Activated naive CD4-positive, alpha-beta T cell treated with anti-CD3 and anti-CD28 coated beads, Interleukin-2, amount 50 U/mL, for 24 hours (primary cell): ENCODE measurements around the gene STARD5.
"Not testable (repeated sequence)": the region's sequence is repeated elsewhere in the genome, so short reads cannot be mapped to it uniquely, and the experiment has no call there.

Source experiments
- H3K27ac Mint-ChIP-seq: one replicate; pipeline ENCODE4 v1.8.0; 2021; ENCODE audit warnings: mild to moderate bottlenecking, mixed read lengths
- H3K27me3 Mint-ChIP-seq: one replicate; pipeline ENCODE4 v1.8.0; 2021; ENCODE audit warnings: mixed read lengths
- H3K36me3 Mint-ChIP-seq: one replicate; pipeline ENCODE4 v1.8.0; 2021; ENCODE audit warnings: mixed read lengths
- H3K4me1 Mint-ChIP-seq: one replicate; pipeline ENCODE4 v1.8.0; 2021; ENCODE audit warnings: mixed read lengths
- H3K4me3 Mint-ChIP-seq: one replicate; pipeline ENCODE4 v1.8.0; 2021; ENCODE audit warnings: mild to moderate bottlenecking, mixed read lengths
- H3K9me3 Mint-ChIP-seq: one replicate; pipeline ENCODE4 v1.8.0; 2021; ENCODE audit warnings: mixed read lengths

The STARD5 gene, protein sequence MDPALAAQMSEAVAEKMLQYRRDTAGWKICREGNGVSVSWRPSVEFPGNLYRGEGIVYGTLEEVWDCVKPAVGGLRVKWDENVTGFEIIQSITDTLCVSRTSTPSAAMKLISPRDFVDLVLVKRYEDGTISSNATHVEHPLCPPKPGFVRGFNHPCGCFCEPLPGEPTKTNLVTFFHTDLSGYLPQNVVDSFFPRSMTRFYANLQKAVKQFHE

DNA sequence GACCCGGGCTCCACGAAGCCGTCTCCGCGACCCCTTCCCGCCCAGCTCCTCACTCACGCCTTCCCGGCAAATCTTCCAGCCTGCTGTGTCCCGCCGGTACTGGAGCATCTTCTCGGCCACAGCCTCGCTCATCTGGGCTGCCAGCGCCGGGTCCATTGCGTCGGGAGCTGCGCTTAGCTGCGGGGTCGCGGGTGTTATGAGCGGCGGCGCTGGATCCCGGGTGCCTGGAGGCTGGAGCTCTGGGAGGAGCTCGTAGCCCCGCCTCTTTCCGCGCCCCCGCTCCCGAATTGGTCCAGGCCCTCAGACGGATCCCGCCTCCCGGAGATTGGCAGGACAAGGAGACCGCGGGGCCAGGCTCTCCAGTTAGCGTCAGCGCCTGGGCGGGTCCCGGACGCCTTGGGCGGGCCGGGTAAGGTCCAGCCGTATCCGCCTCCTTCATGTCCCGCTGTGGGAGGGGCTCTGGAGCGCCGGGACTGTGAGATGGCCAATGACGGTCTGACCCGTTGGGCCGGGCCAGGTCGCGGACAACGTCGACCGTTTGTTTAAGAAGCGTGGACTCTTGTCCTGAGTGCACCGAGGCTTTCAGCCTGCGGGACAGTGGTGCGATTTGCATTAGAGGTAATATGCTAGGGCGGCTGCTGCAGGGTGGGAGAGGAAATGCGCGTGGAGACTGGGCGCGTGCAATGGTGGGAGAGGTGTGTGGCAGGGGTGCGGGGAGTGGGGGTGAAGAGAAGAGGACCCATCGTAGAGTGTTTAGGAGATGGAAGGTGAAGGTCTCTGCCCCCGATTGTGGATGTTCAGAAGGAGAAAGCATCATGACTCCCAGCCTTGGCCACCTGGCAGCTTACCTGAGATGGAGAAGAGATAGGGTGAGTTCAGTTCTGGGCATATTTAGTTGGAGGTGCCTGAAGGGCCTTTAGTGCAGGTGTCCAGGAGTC is at the start of gene STARD5:
TSS of gene STARD5 (minus strand) at position 198 of the 938 bp plus-strand sequence. CDS start at position 156, 42 bp downstream.
- Mint-ChIP-seq H3K4me3 (peak within 1 kb of the TSS; percentile 97), H3K9me3 (no peaks in the 10 kb centered on the region), H3K36me3 (no peaks in the 10 kb centered on the region), H3K4me1 (peaks cover 47% of the 10 kb centered on the region), H3K27me3 (no peaks in the 10 kb centered on the region), H3K27ac (peak within 1 kb of the TSS; percentile 88)

DNA sequence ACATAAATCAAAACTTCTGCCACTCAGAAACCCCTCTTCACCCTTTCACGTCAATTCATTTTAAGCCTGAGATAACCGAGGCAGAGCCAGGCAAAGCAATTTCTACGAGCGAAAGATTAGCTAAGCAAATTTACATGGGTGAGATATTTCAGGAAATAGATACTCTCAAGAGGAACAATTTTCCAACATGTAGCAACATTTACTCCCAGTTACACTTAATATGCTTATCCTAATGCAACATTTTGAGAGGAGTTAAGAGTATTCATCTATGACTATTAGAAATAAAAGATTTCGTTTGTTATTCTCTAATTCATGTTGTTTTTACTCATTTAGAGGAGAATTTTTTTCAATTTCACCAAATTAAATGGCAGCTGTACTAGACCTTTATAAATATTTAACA is 49.2 kb upstream of the STARD5 start:
- no peaks in the 10 kb centered on the region for H3K27me3 Mint-ChIP-seq
- no peak overlapping the region for H3K4me3 Mint-ChIP-seq
- H3K27ac Mint-ChIP-seq: no peak overlapping the region
- H3K9me3 Mint-ChIP-seq: no peaks in the 10 kb centered on the region
- no peaks in the 10 kb centered on the region for H3K4me1 Mint-ChIP-seq
- H3K36me3 Mint-ChIP-seq: peaks cover 2% of the 10 kb centered on the region

DNA sequence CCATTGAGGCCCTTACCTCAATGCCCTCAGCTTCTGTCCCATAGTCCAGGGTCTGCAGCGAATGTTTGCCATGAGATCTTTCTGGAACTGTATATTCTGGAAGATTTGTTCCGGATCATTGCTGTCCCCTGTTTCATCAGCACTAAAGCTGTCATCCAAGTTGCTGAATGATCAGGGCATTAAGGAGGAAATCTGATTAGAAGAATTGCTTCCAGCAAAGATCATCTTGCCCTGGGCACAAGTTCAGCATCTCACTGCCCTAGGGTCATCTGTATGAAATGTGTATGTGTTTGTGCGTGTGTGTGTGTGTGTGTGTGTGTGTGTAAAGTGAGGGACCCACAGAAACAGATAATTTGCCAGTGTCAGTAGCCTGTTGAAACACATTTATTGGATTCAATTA is 48.6 kb upstream of the STARD5 start:
- Mint-ChIP-seq H3K4me3 (no peak overlapping the region), H3K36me3 (peaks cover 2% of the 10 kb centered on the region), H3K27me3 (no peaks in the 10 kb centered on the region), H3K9me3 (no peaks in the 10 kb centered on the region), H3K27ac (no peak overlapping the region), H3K4me1 (no peaks in the 10 kb centered on the region)

DNA sequence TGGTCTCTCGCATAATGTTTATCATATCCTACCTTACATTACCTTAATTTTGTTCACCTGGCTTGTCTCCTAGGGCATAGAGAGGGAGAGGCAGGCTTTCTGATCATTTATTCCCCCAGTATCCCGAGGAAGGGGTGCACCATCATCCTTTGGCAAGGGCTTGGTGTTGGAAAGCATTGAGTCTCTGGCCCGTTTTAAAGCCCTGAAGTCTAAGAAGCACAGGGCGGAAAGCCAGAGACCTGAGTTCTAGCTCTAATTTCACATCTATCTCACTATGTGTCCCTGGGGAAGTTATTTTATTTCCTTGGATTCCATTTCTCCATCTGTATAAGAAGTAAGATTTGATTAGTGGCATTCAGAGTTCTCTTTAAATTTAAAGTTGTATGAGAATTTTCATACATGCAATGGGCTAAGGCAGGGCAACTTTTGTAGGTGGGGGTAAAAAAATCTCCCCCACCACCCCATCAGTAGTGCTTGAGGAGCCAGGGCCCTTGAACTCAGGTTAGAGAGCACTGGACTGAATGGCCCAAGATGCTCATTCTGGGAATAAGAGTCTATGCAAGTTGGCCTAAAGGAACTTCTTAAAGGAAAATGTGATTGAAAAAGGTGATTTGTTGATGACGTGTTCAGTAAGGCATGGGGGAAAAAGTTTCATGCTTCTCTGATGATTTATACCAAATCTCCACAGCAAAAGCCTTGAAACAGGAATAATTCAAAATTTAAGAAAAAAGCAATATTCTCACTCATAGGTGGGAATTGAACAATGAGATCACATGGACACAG is 40.0 kb upstream of the STARD5 start:
- Mint-ChIP-seq H3K4me1 (no peaks in the 10 kb centered on the region), H3K9me3 (no peaks in the 10 kb centered on the region), H3K27me3 (no peaks in the 10 kb centered on the region), H3K27ac (no peak overlapping the region), H3K36me3 (peaks cover 1% of the 10 kb centered on the region), H3K4me3 (no peak overlapping the region)

DNA sequence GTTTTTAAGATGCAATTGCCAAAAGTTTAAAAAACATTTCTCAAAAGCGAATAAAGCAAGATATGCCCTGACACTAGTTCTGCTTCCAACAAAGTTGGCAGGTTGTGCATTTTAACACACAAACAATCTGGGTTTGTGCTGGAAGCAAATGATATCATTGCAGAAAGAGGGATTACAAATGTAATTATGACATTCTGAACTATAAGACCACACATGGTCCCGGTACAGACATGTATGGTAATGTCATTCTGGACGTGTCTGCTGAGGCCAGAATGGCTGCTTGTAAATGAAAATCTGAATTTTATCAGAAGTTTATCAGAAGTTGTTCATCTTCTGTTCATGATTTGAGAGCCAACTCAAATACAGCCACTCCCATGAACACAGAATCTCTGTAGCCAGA is 39.3 kb upstream of the STARD5 start:
- peaks cover 1% of the 10 kb centered on the region for H3K36me3 Mint-ChIP-seq
- H3K9me3 Mint-ChIP-seq: no peaks in the 10 kb centered on the region
- no peaks in the 10 kb centered on the region for H3K4me1 Mint-ChIP-seq
- H3K27ac Mint-ChIP-seq: no peak overlapping the region
- H3K4me3 Mint-ChIP-seq: no peak overlapping the region
- no peaks in the 10 kb centered on the region for H3K27me3 Mint-ChIP-seq

DNA sequence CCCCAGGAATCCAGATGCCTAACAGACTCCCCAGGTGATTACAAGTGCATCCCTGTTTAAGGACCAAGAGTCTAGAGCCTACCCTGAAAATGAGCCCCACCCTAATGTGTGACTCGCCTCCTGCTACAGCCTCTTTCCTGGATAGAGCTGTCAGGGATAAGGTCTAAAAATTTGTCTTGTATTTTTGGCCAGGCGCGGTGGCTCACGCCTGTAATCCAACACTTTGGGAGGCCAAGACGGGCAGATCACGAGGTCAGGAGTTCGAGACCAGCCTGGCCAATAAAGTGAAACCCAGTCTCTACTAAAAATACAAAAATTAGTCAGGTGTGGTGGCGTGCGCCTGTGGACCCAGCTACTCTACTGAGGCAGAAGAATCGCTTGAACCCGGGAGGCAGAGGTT is 38.8 kb upstream of the STARD5 start:
- no peaks in the 10 kb centered on the region for H3K27me3 Mint-ChIP-seq
- peaks cover 1% of the 10 kb centered on the region for H3K36me3 Mint-ChIP-seq
- H3K9me3 Mint-ChIP-seq: no peaks in the 10 kb centered on the region
- no peaks in the 10 kb centered on the region for H3K4me1 Mint-ChIP-seq
- H3K27ac Mint-ChIP-seq: no peak overlapping the region
- no peak overlapping the region for H3K4me3 Mint-ChIP-seq

DNA sequence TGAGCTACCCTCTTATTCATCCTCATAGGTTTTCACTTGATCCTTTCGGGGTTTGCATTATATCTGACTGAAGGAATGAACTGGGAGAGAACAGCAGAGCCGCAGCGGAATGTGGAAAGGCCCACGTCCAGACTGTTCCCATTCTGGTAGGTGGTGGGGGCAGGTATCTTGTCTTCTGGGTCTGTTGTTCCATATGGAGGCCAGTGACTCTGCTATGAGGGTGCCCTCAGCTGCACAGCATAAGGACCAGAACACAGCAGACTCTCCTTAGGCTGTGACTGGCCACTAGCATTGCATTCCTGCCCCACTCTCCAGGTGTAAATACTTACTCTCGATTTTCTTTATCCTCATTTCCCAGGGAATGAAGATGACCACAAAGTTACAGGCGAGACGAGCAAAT is 38.0 kb upstream of the STARD5 start:
- no peaks in the 10 kb centered on the region for H3K4me1 Mint-ChIP-seq
- no peaks in the 10 kb centered on the region for H3K9me3 Mint-ChIP-seq
- peaks cover 1% of the 10 kb centered on the region for H3K36me3 Mint-ChIP-seq
- no peaks in the 10 kb centered on the region for H3K27me3 Mint-ChIP-seq
- H3K27ac Mint-ChIP-seq: no peak overlapping the region
- no peak overlapping the region for H3K4me3 Mint-ChIP-seq

DNA sequence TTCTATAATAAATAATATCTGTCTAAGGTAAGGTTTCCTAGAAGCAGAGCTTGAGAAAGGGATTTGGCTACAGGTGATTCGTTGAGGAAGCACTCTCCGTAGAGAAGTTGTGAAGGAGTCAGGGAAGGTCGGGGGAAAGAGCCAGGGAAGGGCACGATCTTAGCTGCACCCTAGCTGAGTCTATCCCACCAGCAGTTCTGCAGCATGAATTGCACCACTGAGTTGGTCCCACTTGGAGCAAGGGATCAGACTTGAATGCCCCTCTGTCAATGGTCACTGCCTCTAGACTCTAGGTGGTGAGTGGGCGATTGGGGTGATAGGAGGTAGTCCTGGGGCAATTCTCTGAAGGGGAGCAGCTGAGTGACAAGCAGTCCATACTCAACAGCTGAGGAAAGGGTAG is 36.5 kb upstream of the STARD5 start:
- Mint-ChIP-seq H3K36me3 (peaks cover 1% of the 10 kb centered on the region), H3K4me1 (no peaks in the 10 kb centered on the region), H3K9me3 (no peaks in the 10 kb centered on the region), H3K27me3 (no peaks in the 10 kb centered on the region), H3K4me3 (no peak overlapping the region), H3K27ac (no peak overlapping the region)

DNA sequence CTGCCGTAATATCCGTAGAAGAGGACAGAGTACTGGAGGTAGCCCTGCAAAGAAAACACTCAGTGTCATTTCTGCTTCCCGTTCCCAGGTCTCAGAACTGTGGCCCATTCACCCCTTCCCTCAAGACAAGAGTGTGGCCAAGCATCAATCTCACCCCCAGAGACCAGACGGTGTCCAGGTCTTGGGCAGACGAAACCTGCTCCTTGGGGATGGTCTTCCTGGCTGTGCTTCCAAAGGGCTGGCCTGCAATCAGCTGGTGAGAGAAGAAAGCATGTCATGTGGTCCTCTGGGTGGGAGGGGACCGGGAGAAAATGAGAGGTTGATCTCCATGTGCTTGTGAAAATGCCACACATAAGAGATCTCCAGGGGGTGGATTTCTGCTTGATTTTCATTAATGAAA is 34.3 kb upstream of the STARD5 start:
- H3K36me3 Mint-ChIP-seq: peaks cover 1% of the 10 kb centered on the region
- no peaks in the 10 kb centered on the region for H3K27me3 Mint-ChIP-seq
- no peaks in the 10 kb centered on the region for H3K4me1 Mint-ChIP-seq
- no peak overlapping the region for H3K27ac Mint-ChIP-seq
- no peak overlapping the region for H3K4me3 Mint-ChIP-seq
- H3K9me3 Mint-ChIP-seq: no peaks in the 10 kb centered on the region

DNA sequence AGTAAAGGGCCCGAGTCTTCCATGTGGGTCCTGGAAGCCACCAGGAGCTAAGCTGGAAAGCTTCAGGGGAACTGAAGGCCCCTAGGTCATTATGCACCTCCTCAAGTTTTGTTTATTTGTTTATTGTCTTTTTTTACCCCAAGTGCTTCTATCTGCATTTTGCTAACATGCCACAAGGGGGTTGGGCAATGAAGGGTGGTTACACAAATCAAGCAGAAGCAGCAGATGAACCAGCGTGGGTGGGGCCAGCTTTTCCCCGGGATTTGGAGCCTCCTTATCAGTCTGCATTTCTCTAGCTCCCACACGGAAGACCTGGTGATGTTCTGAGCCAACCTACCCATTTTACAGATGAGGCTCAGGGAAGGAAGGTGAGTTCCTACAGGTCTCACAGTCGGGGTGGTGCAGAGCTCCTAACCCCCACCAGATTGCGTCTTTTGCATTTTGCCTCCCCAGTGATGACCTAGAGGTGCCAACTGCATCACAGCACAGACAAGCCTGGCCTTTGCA is 33.3 kb upstream of the STARD5 start:
- peaks cover 1% of the 10 kb centered on the region for H3K36me3 Mint-ChIP-seq
- no peaks in the 10 kb centered on the region for H3K4me1 Mint-ChIP-seq
- no peak overlapping the region for H3K27ac Mint-ChIP-seq
- H3K9me3 Mint-ChIP-seq: no peaks in the 10 kb centered on the region
- H3K27me3 Mint-ChIP-seq: no peaks in the 10 kb centered on the region
- H3K4me3 Mint-ChIP-seq: no peak overlapping the region

DNA sequence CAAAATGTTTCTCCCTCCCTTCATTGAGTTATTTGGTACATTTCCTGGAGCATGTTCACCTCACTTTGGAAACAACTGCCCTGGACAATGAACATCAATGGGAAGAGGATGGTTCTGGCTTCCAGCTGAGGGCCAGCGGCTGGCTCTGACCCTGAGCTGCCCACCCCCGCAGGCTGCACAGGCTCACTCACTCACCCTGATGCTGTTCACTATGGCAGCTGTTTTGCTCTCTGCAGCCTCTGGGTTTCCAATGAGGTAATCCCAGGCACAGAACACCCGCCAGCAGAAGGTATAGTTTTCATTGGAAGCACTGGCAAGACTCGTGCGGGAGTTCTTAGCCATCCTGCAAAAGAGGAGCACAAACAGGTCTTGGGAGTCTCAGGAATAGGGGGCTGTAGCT is 32.3 kb upstream of the STARD5 start:
- H3K4me3 Mint-ChIP-seq: no peak overlapping the region
- peaks cover 1% of the 10 kb centered on the region for H3K36me3 Mint-ChIP-seq
- H3K27me3 Mint-ChIP-seq: no peaks in the 10 kb centered on the region
- no peak overlapping the region for H3K27ac Mint-ChIP-seq
- no peaks in the 10 kb centered on the region for H3K4me1 Mint-ChIP-seq
- no peaks in the 10 kb centered on the region for H3K9me3 Mint-ChIP-seq

DNA sequence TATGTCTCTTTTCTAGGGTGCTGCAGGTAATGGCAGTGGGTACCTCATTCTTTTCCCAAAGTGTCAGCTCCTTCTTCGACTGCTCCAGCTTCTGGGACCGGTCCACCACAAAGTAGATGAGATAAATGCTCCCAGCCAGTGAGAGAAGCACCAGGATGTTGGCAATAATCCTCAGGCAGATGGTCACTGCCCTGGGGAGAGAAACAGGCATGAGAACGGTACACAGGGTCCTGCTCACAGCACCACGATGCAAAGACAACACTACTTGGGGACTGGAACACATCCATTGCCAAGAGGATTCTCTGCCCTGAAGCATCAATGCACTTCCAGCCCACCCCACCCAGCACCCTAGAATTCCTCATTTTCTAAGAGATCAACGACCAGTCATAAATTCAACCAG is 27.7 kb upstream of the STARD5 start:
- H3K4me3 Mint-ChIP-seq: no peak overlapping the region
- H3K4me1 Mint-ChIP-seq: peaks cover 4% of the 10 kb centered on the region
- peaks cover 1% of the 10 kb centered on the region for H3K36me3 Mint-ChIP-seq
- no peaks in the 10 kb centered on the region for H3K9me3 Mint-ChIP-seq
- no peak overlapping the region for H3K27ac Mint-ChIP-seq
- no peaks in the 10 kb centered on the region for H3K27me3 Mint-ChIP-seq

DNA sequence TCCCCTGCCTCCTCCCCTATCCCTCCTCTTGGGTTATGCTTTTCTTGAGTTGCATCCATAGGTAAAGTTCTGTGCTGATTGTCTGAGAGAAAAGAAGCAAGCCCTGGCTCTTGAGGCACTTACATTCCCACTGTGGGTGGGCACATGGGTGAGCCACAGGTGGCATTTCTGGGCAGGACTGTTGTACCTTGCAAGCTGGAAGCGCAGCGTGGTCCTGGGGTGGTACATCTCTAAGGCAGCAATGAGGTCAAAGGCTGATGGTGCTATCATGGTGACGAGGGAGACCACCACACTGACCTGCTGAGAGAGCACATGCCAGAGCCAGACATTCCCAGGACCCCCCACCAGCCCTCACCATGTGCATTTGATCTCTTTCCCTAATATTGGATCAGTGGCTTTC is 25.3 kb upstream of the STARD5 start:
- H3K4me3 Mint-ChIP-seq: no peak overlapping the region
- H3K27ac Mint-ChIP-seq: no peak overlapping the region
- H3K9me3 Mint-ChIP-seq: no peaks in the 10 kb centered on the region
- no peaks in the 10 kb centered on the region for H3K27me3 Mint-ChIP-seq
- peaks cover 6% of the 10 kb centered on the region for H3K4me1 Mint-ChIP-seq
- peaks cover 4% of the 10 kb centered on the region for H3K36me3 Mint-ChIP-seq

DNA sequence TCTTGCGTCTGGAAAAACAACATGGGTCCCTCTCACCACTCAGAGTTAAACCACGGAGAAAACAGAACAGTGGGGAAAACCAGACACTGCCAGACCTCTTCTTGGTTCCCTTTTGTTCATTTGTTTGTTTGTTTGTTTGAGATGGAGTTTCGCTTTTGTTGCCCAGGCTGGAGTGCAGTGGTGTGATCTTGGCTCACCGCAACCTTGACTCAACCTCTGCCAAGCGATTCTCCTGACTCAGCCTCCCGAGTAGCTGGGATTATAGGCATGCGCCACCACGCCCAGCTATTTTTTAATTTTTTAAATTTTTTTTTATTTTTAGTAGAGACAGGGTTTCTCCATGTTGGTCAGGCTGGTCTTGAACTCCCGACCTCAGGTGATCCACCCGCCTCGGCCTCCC is 24.8 kb upstream of the STARD5 start:
- H3K4me3 Mint-ChIP-seq, H3K36me3 Mint-ChIP-seq, H3K9me3 Mint-ChIP-seq, H3K4me1 Mint-ChIP-seq, H3K27me3 Mint-ChIP-seq, H3K27ac Mint-ChIP-seq: not testable (repeated sequence)

DNA sequence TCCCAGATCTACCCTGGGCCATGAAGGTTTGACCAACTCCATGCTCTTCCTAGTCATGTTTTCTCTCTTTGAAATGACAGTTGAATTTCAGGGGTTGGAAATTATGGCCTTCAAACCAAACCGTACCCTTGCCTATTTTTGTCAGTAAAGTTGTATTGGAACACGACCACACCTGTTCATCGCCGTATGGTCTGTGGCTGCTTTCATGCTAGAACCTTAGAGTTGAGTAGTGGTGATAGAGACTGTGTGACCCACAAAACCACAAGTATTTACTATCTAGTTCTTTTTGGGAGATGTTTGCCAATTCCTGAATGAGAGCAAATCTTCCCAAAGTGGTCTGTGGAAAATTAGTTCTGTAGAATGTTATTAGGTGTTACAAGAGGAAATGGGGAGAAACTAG is 24.0 kb upstream of the STARD5 start:
- Mint-ChIP-seq H3K9me3 (no peaks in the 10 kb centered on the region), H3K4me1 (peaks cover 6% of the 10 kb centered on the region), H3K36me3 (peaks cover 4% of the 10 kb centered on the region), H3K27me3 (no peaks in the 10 kb centered on the region), H3K27ac (no peak overlapping the region), H3K4me3 (no peak overlapping the region)

DNA sequence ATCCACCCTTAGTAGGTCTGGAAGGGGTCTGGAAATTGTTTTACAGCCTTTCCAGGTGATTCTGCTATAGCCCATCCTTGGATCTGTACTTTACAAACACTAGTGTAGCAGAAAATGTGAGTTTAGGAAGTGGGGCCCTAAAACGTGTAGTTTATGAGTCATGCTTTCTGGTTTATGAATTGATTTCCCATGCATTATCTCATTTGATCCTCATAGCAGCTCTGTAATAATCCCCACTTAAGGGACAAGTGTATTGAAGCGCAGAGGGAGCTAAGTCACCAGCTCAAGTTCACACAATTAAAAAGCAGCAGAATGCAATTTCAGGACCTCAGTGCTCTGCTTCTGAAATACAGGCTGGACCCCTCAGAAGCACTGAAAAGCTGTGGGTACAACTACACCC is 22.7 kb upstream of the STARD5 start:
- H3K27me3 Mint-ChIP-seq: no peaks in the 10 kb centered on the region
- H3K27ac Mint-ChIP-seq: no peak overlapping the region
- no peaks in the 10 kb centered on the region for H3K9me3 Mint-ChIP-seq
- no peak overlapping the region for H3K4me3 Mint-ChIP-seq
- peaks cover 6% of the 10 kb centered on the region for H3K4me1 Mint-ChIP-seq
- peaks cover 4% of the 10 kb centered on the region for H3K36me3 Mint-ChIP-seq
